HG03135 (cell line): ENCODE results near the gene CYP24A1.

ENCODE experiments used
- ATAC-seq: cut with Tn5 transposase; IDR thresholded peaks from one replicate; pipeline ENCODE4 v1.9.1; 2021; ENCODE audit warnings: mild to moderate bottlenecking, moderate library complexity; ENCODE audit not compliant: unreplicated experiment

Gene CYP24A1

GRCh38 chr20:54173653-54174456 lies at the start of gene CYP24A1:
Gene CYP24A1, minus strand, starts transcription at chr20:54173986. Its CDS starts 407 bp downstream, at chr20:54173579.
- ATAC-seq = no peak

GRCh38 chr20:54223285-54223684 lies 49.5 kb upstream of the CYP24A1 start:
- no peak for ATAC-seq

GRCh38 chr20:54221996-54222890 lies 48.5 kb upstream of the CYP24A1 start:
- ATAC-seq = no peak

- ATAC-seq = no peak
Observed at GRCh38 chr20:54221353-54221752, 47.6 kb upstream of the CYP24A1 start.

- no peak for ATAC-seq
Observed at GRCh38 chr20:54220722-54221121, 46.9 kb upstream of the CYP24A1 start.

GRCh38 chr20:54219751-54220426 lies 46.1 kb upstream of the CYP24A1 start:
- ATAC-seq = no peak

- ATAC-seq = no peak
Observed at GRCh38 chr20:54218470-54218869, 44.7 kb upstream of the CYP24A1 start.

- no peak for ATAC-seq
Observed at GRCh38 chr20:54217762-54218161, 44.0 kb upstream of the CYP24A1 start.

- ATAC-seq = no peak
Observed at GRCh38 chr20:54215157-54215789, 41.5 kb upstream of the CYP24A1 start.

- ATAC-seq = no peak
Observed at GRCh38 chr20:54214566-54214965, 40.8 kb upstream of the CYP24A1 start.

GRCh38 chr20:54212871-54213270 lies 39.1 kb upstream of the CYP24A1 start:
- no peak for ATAC-seq

GRCh38 chr20:54212226-54212625 lies 38.4 kb upstream of the CYP24A1 start:
- ATAC-seq = no peak

- ATAC-seq = no peak
Observed at GRCh38 chr20:54209216-54209813, 35.5 kb upstream of the CYP24A1 start.

GRCh38 chr20:54208548-54209176 lies 34.9 kb upstream of the CYP24A1 start:
- peak; percentile 26 for ATAC-seq

GRCh38 chr20:54207743-54208547 lies 34.2 kb upstream of the CYP24A1 start, which contains the start of gene PFDN4:
Gene PFDN4, plus strand, starts transcription at chr20:54208087. Its CDS starts 14 bp downstream, at chr20:54208101.
- peak; percentile 97 for ATAC-seq

GRCh38 chr20:54207053-54207742 lies 33.4 kb upstream of the CYP24A1 start:
- no peak for ATAC-seq

- ATAC-seq = no peak
Observed at GRCh38 chr20:54205450-54205849, 31.7 kb upstream of the CYP24A1 start.

- no peak for ATAC-seq
Observed at GRCh38 chr20:54204481-54204880, 30.7 kb upstream of the CYP24A1 start.
